ENCODE measurements around the gene CORO2A. TPM values are rescaled to one million over a fixed set of nuclear protein-coding genes. Genes with fewer than 3 reads are reported as not detected.

Gene CORO2A
- total and polyA plus RNA-seq, 2 of the 4 experiments (the other 2 are of a cell fraction): 1.9 to 2.2 TPM

- Histone ChIP-seq H3K56ac (ENCODE audit: extremely low read depth, insufficient read depth, low read length) (no peak overlapping the region), H3K14ac (replicated peaks; ENCODE audit: low read depth, low read length) (no peak overlapping the region), H3K23ac (ENCODE audit: low read depth, low read length) (0 out of 2 replicates have a peak overlapping the region, but pooled peaks have one; percentile 59), H2BK20ac (ENCODE audit: low read depth, low read length) (no peak overlapping the region), H4K5ac (ENCODE audit: low read depth, low read length) (no peak overlapping the region), H3K4me2 (ENCODE audit: low read depth, low read length) (no peak overlapping the region), H4K20me1 (ENCODE audit: insufficient read depth, low read length) (no peaks in the 10 kb centered on the region), H3K27ac (ENCODE audit: insufficient read depth, low read length) (no peak overlapping the region), H3K4me3 (ENCODE audit: insufficient read depth, low read depth, low read length) (no peak overlapping the region), H3K18ac (ENCODE audit: low read depth, low read length) (no peak overlapping the region), H2AFZ (replicated peaks; ENCODE audit: low read length, poor library complexity) (no peak overlapping the region), H3K36me3 (ENCODE audit: control insufficient read depth, insufficient read depth, low read length) (peaks cover 17% of the 10 kb centered on the region), H2AK9ac (replicated peaks; ENCODE audit: low read depth, low read length, poor library complexity) (no peak overlapping the region), H3K9me3 (ENCODE audit: control insufficient read depth, insufficient read depth, low read length) (no peaks in the 10 kb centered on the region), H3K27me3 (ENCODE audit: control insufficient read depth, insufficient read depth, low read length) (no peaks in the 10 kb centered on the region), H2AK5ac (ENCODE audit: low read depth, low read length) (no peak overlapping the region; the same call in 1 of the 2 replicates), H3K4ac (ENCODE audit: low read depth, low read length) (0 out of 2 replicates have a peak overlapping the region, but pooled peaks have one; percentile 5), H3K79me1 (ENCODE audit: low read depth in 1 of 2, low read length in 2 of 2) (peaks cover 6 to 44% of the 10 kb centered on the region in 2 experiments; a peak in 3 of 4 replicates), H2BK15ac (ENCODE audit: low read depth, low read length) (no peak overlapping the region), H3K4me1 (ENCODE audit: control insufficient read depth, insufficient read depth, low read length) (no peaks in the 10 kb centered on the region; the same call in 1 of the 2 replicates), H2BK5ac (ENCODE audit: low read depth, low read length, poor library complexity, severe bottlenecking) (no peak overlapping the region), H4K91ac (ENCODE audit: insufficient read depth, low read depth, low read length) (no peak overlapping the region), H2BK120ac (ENCODE audit: low read depth, low read length) (no peak overlapping the region), H3K9ac (ENCODE audit: low read depth, low read length) (no peak overlapping the region), H3K9me1 (ENCODE audit: insufficient read depth, low read length) (peaks cover 14% of the 10 kb centered on the region), H4K8ac (ENCODE audit: low read depth in 2 of 2, low read length in 2 of 2) (no peak overlapping the region)
- no TSS peak for BruUV-seq (replicated peaks)
- POLR2A ChIA-PET (ENCODE audit: unreplicated experiment): no interaction called here
- ATAC-seq (ENCODE audit: low read depth) (no peak), DNase-seq (no peak)
- intact Hi-C loops (cut with micrococcal nuclease) (no loop called here), in situ Hi-C loops (cut with MboI; ENCODE audit: low sequenced_read_pairs) (no loop called here), dilution Hi-C loops (cut with HindIII; ENCODE audit: low sequenced_read_pairs, unreplicated experiment) (no loop called here)
- WGBS, 2 experiments (ENCODE audit: extremely low coverage in 2 of 2, insufficient read length in 1 of 2): 90% methylated on average over 2 of the region's 3 CpGs; no CpG with 5 or more reads in 1 of the 2 experiments
- TF ChIP-seq RAD21 (IDR thresholded peaks at IDR 0.05; ENCODE audit: low read length) (no peak), SMC3 (IDR thresholded peaks at IDR 0.05; ENCODE audit: low read depth, low read length) (no peak), RCOR1 (IDR thresholded peaks at IDR 0.05; ENCODE audit: insufficient replicate concordance, low read length) (no peak), MAFK (IDR thresholded peaks at IDR 0.05; ENCODE audit: low read depth, low read length) (no peak), CHD1 (IDR thresholded peaks at IDR 0.05; ENCODE audit: low read depth, low read length) (no peak), CTCF (conservative IDR thresholded peaks at IDR 0.05; ENCODE audit: low read depth, low read length) (no peak), MXI1 (IDR thresholded peaks at IDR 0.05; ENCODE audit: borderline replicate concordance, low read depth, low read length) (no peak), USF2 (IDR thresholded peaks at IDR 0.05; ENCODE audit: low read depth, low read length) (no peak), FOS (IDR thresholded peaks at IDR 0.05; ENCODE audit: low read depth, low read length) (no peak)
- CTCF ChIA-PET: no interaction called here
Observed at GRCh38 chr9:98240475-98240874, 48.0 kb upstream of the CORO2A start.

Data from IMR-90 (cell line).